ENCODE results near the gene TMEM182.

Gene TMEM182

DNA sequence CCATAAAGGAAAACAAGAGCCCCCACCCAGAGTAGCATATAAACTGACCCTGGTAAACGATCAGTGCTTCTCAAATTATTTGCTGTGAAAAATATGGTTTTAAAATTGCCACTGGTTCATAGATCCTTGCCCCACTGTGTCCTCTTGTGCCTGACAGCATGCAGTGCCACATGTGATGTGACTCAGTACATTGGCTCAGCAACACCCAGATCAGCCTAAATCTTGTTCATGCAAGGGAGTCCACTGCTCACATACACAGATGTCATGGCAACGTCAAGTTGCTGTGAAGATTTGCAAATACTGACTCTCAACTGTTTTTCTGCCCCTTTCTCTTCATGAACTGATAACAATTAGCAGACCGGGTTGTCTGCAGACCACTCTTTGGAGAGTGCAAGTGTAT, 91.0 kb downstream of the TMEM182 start:
- Histone ChIP-seq H3K27ac (ENCODE audit: insufficient read depth, low read length, poor library complexity, severe bottlenecking) (no peak overlapping the region), H3K4me3 (ENCODE audit: insufficient read depth, low read depth, low read length, poor library complexity, severe bottlenecking) (no peak overlapping the region), H3K36me3 (ENCODE audit: control insufficient read depth, insufficient read depth, low read length) (no peaks in the 10 kb centered on the region), H3K27me3 (replicated peaks; ENCODE audit: control insufficient read depth, insufficient read depth, low read length, poor library complexity, severe bottlenecking) (no peaks in the 10 kb centered on the region), H3K9me3 (ENCODE audit: control insufficient read depth, low read length) (no peaks in the 10 kb centered on the region), H3K4me1 (ENCODE audit: control insufficient read depth, insufficient read depth, low read length, poor library complexity, severe bottlenecking) (no peaks in the 10 kb centered on the region)
- DNase-seq: no peak
